T-helper 2 cell (primary cell): Measurements from ENCODE around the gene CST2.
"Not testable (repeated sequence)": the region's sequence is repeated elsewhere in the genome, so short reads cannot be mapped to it uniquely, and the experiment has no call there.

Source experiments
- DNase-seq, 5 experiments: peaks; one replicate each; pipeline versions ENCODE4 v3.0.0 to v3.0.0-alpha.2; 2012 to 2022

The CST2 gene

DNA sequence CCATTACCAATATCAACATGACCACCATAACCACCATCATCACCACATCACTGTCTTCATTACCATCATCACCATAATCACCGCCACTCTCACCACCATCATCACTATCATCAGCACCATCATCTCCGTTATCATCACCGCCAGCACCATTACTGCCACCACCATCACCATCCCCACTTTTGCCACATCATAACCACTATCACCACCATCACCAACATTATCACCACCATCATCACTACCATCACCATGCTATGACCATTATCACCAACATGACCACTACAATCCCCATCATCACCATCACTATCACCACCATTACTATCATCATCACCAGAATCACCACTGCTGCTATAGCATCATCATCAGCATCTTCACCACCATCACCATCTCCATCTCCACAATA lies 25.7 kb downstream of the CST2 start:
- no peak for DNase-seq

- not testable (repeated sequence) for DNase-seq
Measured at GRCh38 chr20:23799216-23799847, 27.2 kb downstream of the CST2 start.

DNA sequence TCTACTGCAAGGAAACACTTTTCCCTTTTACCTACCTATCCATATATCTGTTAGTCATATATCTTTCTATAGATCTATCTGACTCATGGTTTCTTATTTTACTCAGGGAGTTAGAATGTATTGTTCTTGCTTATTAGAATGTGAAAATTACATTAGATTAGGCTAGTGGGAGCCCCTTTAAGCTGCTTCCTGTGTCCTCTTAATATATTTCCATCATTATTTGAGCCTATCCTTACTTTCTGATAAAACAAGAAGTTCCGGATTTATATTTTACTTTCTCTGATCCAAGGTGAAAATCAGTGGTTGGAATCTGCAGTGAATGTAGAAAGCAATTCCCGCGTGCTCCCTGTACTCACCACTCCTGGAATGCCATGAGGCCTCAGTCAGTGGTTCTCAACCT lies 31.0 kb downstream of the CST2 start:
- no peak for DNase-seq

DNA sequence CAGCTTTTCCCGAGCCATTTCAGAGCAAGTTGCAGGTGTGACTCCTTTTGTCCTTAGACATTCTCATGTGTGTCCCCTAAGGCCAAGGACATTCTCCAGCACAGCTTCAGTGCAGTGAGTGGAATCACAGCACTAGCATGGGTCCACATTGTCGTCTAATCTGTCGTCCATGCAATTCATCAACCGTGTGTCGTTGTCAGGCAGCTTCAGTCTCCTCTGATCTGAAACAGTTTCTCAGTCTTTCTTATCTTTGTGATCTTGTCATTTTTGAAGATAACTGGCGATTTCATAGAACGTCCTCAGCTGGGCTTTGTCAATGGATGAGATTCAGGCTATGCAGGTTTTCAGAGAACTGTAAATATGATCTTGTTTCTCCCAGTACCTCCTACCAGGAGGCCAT lies 31.7 kb downstream of the CST2 start:
- DNase-seq, result no peak

- DNase-seq, result no peak
Measured at GRCh38 chr20:23794065-23794464, 32.5 kb downstream of the CST2 start.

DNA sequence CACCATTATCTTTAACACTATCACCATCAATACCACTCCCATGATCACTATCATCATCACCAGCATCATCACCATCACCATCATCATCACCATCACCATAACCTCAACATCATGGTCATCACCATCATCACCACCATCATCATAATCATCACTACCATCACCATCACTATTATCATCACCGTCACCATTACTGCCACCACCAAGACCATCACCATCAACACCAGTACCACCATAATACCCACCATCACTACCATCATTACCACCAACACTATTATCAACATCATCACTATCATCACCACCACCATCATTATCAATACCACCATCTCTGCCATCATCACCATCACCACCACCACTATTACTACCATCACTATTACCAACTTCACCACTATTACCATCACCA lies 43.1 kb downstream of the CST2 start:
- DNase-seq, result no peak

DNA sequence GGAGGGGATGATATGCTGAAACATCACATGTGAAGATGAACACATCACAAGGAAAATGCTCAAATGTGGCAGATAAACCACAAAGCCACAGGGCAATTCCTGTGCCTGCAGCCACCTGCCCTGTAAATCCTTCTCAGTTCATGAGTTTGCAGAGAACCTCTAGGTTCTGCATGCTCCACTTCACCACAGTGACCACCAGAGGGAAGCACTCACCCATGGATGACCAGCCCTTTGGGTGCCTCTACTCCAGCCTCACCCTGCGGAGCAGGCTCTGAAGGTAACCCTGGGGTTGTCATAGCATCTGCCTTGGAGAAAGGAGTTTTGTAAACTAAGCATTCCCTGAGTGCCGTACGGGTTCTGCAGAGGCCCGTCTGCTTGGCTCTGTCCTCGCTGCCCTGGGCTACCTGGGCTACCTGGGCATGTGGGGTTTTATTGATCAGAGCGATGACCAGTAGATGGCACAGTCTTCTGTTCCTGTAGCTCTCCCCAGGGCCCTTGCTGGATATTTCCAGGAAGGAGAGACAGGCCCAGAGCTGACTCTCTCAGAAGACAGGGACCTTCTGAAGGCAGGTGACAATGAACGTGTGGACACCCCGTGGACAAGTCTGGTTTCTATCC lies 44.1 kb downstream of the CST2 start:
- DNase-seq, result peak in 1 of 5 experiments; percentile 19

DNA sequence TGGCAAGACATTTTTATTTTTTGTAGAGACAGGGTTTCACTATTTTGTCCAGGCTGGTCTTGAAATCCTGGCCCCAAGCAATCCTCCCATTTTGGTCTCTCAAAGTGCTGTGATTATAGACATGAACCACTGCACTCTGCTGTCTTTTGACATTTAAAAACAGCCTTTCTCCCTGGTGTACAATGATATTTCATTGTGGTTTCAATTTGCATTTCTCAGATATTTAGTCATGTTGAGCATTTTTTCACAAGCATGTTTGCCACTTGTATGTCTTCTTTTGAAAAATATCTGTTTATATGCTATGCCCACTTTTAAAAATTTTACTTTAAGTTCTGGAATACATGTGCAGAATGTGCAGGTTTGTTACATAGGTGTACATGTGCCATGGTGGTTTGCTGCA lies 47.9 kb downstream of the CST2 start:
- DNase-seq, result not testable (repeated sequence)

DNA sequence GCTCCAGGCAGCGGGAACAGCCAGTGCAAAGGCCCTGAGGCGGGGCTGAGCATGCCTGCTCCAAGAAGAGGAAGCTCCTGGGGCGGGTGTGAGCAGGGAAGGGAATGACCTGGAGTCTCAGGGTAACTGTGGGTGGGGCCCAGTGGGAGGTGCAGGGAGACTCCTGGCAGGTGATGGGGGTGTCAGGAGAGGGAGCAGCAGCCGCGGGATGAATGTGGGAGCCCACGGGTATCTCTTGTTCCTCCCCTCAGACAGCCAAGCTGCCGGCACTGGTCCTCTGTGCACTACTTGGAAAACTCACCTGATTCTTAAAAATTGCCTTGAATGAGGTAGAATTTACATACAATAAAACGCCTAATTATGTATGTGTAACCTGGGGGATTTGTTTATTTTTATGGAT lies 49.1 kb downstream of the CST2 start:
- DNase-seq, result not testable (repeated sequence)

DNA sequence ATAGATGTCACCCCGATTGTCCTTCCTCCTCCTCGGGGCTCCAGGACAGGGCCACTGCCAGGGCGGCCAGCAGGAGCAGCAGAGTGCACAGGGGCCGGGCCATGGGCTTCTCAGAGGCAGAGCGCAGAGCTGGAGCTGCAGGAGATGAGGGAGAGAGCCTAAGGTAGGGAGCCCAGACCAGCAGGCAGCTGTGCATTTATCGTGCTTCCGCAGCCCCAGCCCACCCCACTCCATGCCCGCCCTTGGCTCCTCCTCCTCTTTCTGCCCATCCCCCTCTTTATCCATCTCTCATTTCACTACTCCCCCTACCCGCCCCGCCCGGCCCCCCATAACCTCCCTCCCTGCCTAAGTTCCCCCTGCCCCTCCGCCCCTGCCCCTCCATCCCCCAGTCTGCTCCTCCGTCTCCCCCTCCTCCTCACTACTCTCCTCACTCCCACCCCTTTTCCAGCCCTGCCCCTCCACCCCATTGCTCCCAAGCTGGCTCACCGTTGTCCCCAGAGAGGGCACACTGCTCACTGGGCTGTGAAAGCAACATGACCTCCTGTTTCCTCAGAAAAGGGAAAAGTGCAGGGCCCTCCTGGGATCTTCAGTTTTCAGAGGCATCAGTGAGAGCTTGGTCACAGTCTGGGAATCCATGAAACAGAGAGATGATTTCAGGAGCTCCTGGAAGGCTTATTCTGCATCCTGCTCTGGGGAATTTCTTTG lies 50.3 kb downstream of the CST2 start:
- DNase-seq, result no peak

DNA sequence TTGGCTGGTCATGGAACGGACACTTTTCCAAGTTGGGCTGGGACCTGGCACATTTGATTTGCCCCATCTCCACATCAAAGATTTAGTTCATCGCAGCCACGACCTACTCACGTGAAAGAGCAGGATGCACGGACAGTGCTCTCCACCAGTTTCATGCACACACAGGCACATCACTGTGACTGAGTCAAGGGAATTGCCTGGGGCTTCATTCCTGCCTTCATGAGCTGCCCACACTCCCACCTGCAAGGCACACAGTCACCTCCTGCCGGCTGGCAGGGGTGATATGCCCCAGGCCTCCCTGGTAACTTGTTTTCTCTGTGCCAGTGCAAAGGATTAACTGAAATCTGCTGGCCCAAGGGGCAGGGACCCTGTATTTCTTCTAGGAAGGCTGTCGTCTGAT lies 52.4 kb downstream of the CST2 start:
- no peak for DNase-seq
